DOHH2 (cell line): ENCODE data around the gene CNPY1.

Experiments used
- EZH2phosphoT487 ChIP-seq: fragments of 200-600 bp; sonication (generic); IDR thresholded peaks from 2 replicates; pipeline ENCODE4 v1.6.1; 2017; ENCODE audit warnings: borderline replicate concordance, mild to moderate bottlenecking, antibody characterized with exemption, low read length, moderate library complexity, mixed read lengths
- TF ChIP-seq, protein P1 (sequence below): fragments of 200-600 bp; sonication (generic); IDR thresholded peaks from one replicate; pipeline ENCODE4 v1.5.1; 2014; ENCODE audit warnings: antibody characterized with exemption, mild to moderate bottlenecking, low read depth, low read length; ENCODE audit not compliant: poor library complexity, severe bottlenecking

DNA sequence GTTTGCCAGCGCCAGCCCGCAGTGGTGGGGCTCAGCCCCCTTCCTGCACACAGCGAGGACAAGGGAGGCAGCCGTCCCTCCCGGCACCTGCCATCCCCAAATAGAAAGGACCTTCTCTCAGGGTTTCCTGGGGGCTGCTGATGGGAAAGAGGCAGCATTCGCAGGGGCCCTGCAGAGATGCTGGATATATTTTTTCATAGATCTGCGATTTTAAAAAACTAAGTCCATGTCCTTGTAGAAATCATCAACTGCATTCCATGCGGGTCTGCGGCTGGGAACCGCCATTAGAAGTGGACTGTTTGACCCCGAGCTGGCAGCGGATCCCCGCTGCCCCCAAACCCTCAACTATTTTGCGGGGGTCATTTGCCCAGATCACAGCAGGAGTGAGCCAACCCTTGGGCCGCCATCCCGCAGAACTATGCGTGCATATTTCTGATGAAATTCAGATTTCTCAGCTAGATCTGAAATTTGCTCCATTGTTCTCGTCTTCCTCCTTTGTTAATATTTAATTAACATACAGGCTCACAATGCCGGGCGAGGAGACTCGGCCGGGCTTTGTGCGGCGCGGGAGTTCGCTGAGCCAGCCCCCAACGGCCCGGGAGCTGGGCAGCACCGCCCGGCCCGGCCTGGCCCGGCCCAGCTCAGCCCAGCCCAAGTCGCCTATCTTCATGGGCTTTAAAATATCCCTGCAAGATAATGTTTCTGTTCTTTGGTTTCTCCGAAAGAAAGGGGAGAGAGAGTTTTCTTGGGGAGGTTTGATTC lies 86.5 kb downstream of the CNPY1 start:
- no peak for TF ChIP-seq EZH2phosphoT487
- TF ChIP-seq, protein P1, sequence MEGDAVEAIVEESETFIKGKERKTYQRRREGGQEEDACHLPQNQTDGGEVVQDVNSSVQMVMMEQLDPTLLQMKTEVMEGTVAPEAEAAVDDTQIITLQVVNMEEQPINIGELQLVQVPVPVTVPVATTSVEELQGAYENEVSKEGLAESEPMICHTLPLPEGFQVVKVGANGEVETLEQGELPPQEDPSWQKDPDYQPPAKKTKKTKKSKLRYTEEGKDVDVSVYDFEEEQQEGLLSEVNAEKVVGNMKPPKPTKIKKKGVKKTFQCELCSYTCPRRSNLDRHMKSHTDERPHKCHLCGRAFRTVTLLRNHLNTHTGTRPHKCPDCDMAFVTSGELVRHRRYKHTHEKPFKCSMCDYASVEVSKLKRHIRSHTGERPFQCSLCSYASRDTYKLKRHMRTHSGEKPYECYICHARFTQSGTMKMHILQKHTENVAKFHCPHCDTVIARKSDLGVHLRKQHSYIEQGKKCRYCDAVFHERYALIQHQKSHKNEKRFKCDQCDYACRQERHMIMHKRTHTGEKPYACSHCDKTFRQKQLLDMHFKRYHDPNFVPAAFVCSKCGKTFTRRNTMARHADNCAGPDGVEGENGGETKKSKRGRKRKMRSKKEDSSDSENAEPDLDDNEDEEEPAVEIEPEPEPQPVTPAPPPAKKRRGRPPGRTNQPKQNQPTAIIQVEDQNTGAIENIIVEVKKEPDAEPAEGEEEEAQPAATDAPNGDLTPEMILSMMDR: no peak
